HG03432 (cell line): ENCODE results near the gene NPHP4.

Source experiments
- ATAC-seq: cut with Tn5 transposase; IDR thresholded peaks from one replicate; pipeline ENCODE4 v1.9.1; 2021; ENCODE audit warnings: mild to moderate bottlenecking, moderate library complexity; ENCODE audit not compliant: unreplicated experiment

Gene NPHP4

DNA sequence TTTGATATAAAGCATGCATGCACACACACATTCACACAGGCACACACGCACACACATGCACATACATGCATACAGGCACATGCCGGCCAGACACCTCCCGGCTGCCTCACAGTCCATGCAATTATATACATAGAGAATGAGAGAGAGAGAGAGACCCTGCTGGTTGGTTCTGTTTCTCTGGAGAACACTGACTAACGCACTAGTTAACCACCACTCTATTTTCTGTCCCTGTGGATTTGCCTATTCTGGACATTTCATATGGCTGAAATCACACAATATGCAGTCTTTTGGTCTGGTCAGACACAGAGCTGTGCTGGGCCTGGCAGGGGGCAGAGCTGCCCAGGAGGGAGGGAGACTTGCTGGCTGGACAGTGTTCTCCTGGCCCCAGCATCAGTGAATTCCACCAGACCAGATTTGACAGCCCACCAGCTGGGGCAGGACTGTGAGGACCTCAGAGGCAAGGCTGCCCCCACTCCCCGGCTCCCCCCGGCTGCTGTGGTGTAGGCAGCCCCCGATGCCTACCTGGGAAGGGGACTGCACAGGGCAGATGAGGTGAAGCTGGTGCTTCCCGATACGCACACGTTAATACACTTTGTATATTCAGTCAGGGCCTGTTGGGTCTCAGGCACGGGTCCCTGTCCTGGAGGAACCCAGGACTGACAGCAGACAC, 152.2 kb downstream of the NPHP4 start:
- no peak for ATAC-seq

DNA sequence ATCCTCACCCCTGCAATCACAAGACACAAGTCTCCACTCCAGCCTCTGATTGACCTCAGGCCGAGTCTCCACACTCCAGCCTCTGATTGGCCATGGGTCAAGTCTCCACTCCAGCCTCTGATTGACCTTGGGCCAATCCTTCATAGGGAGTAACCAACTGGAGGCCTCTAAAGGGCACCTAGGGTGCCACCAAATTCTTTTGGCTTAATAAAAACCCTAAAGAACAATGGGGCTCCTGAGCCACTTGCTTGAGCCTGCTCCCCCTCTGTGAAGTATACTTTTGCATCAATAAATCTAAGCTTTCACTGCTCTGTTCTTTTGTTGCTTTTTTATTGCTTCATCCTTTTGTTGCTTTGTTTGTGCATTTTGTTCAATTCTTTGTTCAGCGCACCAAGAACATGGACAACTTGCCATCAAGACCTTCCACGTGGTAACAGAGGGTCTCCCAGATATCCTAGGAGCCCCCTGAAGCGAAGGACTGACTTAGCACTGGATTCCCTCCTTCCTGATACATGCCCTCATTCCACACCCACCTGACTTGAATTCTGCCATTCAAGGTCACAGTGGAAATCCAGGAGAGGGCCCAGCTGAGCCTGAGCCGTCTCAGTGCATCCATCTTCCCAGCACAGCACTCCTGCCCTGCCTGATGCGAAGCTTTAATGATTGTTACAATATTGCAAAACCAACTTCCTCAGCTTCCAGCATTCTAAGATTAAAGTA, 152.9 kb downstream of the NPHP4 start:
- no peak for ATAC-seq

- no peak for ATAC-seq
These were observed 154.1 kb downstream of the NPHP4 start for GRCh38 chr1:5837976-5838653.

- no peak for ATAC-seq
These were observed 155.3 kb downstream of the NPHP4 start for GRCh38 chr1:5836776-5837440.

DNA sequence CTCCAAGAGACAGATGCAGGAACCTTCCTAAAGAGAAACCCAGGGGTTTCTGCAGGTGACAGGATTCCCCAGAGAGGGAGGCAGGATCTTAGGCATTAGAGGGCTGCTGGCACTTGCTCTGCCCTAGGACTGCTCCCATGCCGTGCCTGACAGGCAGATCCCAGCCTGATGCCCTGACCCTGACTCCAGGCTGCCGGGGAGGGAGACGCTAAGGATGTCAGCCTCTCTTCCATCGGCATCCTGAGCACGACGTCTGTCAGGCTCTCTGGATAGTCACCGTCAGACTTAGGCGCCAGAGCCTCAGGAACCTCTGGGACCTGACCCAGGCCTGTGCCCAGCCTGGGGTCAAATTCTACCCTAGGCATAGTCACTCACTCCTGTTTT, 157.1 kb downstream of the NPHP4 start:
- ATAC-seq, result no peak

DNA sequence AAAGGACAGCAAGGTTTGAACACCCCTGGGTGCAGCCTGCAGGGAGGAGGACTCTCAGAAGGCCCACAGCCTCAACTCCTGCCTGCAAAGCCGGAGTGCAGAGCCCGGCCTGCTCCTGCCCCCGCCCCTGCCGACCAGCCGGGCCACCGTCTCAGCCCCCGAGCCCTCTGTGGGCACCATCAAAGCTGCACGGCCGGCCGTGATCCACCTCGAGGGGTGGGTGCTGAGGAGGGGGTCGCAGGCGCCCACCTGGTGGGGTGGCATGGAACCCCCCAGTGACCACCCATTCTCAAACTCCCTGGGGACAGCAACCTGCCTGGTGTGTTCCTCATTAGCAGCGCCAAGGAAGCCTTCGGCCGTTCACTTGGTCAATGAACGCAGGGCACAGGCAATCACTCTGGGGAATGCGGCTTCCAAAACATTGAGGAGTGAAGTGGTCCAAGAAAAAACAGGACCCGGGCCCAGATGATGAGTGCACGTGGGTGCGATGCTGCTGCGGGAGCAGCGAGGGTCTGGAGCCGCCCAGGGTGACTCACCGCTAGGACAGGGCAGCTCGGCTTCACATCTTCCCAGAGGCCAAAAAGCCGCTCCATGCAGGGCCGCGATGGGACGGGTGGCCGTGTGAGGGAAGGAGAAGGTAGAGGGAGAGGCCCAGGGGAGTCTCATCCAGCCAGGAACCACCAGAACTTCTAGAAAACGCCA, 157.6 kb downstream of the NPHP4 start:
- no peak for ATAC-seq

DNA sequence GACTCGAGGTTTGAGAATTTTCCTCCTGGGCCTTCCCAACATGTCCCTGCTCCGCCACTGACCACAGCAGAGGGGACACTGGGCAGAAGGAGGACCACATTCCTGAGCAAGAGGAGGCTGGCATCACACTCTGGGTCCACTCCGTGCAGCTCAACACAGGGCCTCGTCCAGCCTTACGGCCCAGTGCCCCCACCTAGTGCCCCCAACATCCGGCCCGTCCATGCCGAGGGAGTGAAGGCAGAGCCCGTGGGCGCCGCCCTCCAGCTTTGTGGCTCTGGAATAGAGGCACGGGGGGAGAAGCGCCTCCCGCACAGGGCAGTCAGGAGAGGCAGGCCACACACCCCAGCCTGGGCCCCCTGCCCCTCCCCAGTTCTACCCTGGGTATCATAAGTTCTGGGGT, 158.3 kb downstream of the NPHP4 start:
- no peak for ATAC-seq

GRCh38 chr1:5832916-5833895, 159.0 kb downstream of the NPHP4 start:
- no peak for ATAC-seq

DNA sequence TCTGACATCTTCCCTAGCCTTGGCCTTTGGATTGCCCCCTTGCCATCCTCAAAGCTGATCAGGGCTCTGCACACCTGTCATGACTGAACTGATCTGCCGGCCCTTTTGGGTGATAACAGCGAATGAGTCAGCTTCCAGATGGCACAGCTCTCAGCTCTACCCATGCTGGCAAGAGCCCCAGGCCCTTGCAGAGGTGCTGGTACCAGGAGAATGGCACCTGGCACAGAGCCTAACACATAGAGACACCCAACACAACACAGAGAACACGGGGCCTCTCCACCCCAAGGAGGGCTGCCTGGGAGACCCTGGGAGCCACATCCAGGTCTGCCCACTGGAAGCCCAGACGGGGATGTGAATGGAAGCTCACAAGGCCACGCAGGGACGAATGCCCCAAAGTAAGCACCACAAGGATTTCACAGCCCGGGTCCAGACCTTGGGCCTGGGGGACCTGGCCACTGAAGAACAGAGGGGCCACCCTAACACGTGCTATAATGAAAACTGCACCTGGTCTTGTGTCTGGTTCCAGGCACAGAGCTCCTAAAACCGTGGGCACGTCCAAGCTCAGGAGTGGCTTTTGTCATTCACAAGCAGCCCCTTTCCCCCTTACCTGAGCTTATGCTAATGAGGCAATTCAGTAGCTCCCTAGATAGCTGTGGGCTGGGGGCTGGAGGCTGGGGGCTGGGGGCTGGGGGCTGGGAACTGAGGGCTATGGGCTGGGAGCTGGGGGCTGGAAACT, 160.5 kb downstream of the NPHP4 start:
- no peak for ATAC-seq

DNA sequence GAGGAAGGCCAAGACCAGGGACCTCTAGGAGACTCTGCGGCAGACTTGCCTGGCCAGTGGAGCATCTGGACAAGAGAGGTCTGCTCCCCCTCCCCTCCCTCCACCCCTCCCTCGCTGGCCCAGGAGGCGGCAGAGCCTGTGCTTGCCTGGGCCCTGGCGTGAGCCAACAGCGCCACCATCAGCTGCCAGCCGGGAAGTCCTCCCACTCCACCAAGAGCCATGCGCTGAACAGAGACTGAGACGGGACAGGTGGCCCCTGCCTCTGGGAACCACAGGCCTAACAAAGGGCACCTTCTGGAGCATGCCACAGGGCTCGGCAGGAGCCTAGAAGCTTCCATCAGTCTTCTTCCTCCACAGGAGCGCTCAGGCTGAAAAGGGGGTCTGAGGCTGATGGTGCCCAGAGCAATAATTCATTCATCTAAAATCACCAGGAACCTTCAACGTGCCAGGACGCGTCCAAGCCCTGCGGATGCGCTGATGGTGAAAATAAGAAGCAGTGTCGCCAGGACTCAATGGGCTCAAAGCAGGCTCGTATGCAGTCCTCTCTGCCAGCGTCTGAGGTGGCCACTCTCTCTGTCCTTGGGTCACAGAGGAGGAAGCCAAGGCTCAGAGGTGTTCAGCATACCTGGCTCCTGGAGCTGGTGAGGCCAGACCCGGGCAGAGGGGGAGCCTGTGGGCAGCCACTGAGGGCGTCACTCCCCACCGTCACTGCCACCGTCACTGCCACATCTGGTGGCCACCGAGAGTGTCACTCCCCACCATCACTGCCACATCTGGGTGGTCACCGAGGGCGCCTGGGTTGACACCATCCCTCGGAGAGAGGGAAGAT, 161.2 kb downstream of the NPHP4 start:
- no peak for ATAC-seq

DNA sequence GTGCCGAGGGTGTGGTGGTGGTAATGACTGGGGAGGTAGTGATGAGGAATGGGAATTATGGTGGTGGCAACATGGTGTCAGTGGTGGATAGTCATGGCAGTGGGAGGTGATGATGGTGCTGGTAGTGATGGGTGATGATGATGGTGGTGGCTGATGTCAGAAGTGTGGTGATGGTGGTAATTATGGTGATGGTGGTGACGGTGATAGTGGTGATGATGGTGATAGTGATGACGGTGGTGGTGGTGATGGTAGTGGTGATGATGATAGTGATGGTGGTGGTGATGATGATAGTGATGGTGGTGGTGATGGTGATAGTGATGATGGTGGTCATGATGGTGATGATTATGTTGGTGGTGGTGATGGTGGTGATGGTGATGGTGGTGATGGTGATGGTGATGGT, 162.8 kb downstream of the NPHP4 start:
- no peak for ATAC-seq

GRCh38 chr1:5828308-5828935, 163.8 kb downstream of the NPHP4 start:
- ATAC-seq, result no peak

GRCh38 chr1:5827516-5827915, 164.7 kb downstream of the NPHP4 start:
- no peak for ATAC-seq

GRCh38 chr1:5826601-5827000, 165.6 kb downstream of the NPHP4 start:
- no peak for ATAC-seq

DNA sequence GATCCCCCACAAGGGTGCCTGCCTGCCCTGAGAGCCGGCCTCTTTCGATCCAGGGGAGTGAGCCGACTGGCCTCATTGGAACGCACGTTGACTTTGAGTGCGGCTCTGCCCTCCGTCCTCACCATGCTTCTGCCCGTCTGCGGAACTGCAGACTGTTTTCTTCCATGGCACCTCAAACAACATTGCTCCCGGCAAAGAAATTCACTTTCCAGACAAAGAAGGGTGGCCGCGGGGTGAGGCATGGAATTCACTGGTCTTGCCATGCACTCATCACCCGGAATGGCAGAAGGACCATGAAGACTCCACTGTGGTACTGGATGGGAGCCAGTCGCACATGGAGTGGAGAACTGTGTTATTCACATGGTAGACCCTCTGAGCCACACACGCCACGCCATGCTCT, 169.5 kb downstream of the NPHP4 start:
- ATAC-seq, result no peak

DNA sequence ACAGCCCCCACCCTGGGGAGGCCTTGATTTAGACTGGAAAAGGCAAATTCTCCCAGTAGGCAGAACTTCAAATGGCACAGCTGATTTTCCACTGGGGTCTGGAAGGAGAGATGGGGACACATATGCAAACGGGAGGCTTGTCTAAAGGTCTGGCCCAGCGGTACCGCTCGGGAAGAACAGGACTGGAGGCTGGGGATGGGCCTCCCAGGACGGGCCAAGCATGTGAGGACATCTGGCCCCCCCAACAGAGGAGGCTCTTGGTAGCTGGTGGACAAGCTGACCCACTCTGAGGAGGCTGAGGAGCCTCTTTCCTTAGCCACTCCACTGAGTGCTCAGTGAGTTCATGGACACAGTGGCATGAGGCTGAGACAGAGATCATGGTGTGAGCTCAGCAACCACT, 170.0 kb downstream of the NPHP4 start:
- no peak for ATAC-seq

GRCh38 chr1:5821540-5822176, 170.6 kb downstream of the NPHP4 start:
- no peak for ATAC-seq
